NB4 (cell line): ENCODE measurements around the gene CUX1.
"Not testable (repeated sequence)": the region's sequence is repeated elsewhere in the genome, so short reads cannot be mapped to it uniquely, and the experiment has no call there.

Experiments used
- POLR2A ChIP-seq: IDR thresholded peaks from 2 replicates; pipeline ENCODE4 v1.6.1; 2011; ENCODE audit warnings: mild to moderate bottlenecking; ENCODE audit not compliant: insufficient read length; ENCODE audit errors: extremely low read depth
- TF ChIP-seq, protein P1 (sequence below): IDR thresholded peaks from one replicate; pipeline ENCODE4 v1.5.1; 2012; ENCODE audit warnings: low read depth, low read length

DNA sequence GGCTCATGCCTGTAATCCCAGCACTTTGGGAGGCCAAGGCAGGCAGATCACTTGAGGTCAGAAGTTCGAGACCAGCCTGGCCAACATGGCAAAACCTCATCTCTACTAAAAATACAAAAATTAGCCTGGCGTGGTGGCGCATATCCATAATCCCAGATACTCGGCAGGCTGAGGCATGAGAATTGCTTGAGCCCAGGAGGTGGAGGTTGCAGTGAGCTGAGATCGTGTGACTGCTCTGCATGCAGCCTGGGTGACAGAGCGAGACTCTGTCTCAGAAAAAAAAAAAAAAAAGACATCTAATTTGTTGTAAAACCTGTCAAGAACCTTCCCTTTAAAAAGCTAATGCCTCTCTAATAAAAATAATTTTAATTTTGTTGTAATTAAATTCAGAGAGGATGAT, 5.2 kb downstream of the CUX1 start:
- not testable (repeated sequence) for TF ChIP-seq POLR2A
- TF ChIP-seq, protein P1, sequence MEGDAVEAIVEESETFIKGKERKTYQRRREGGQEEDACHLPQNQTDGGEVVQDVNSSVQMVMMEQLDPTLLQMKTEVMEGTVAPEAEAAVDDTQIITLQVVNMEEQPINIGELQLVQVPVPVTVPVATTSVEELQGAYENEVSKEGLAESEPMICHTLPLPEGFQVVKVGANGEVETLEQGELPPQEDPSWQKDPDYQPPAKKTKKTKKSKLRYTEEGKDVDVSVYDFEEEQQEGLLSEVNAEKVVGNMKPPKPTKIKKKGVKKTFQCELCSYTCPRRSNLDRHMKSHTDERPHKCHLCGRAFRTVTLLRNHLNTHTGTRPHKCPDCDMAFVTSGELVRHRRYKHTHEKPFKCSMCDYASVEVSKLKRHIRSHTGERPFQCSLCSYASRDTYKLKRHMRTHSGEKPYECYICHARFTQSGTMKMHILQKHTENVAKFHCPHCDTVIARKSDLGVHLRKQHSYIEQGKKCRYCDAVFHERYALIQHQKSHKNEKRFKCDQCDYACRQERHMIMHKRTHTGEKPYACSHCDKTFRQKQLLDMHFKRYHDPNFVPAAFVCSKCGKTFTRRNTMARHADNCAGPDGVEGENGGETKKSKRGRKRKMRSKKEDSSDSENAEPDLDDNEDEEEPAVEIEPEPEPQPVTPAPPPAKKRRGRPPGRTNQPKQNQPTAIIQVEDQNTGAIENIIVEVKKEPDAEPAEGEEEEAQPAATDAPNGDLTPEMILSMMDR, result not testable (repeated sequence)
